ENCODE data around the gene KNL1. TPM values are rescaled to one million over a fixed set of nuclear protein-coding genes. Genes with fewer than 3 reads are reported as not detected.

Gene KNL1
- total RNA-seq, 2 donors from 2014 or later: 0.51 to 4.6 TPM

GRCh38 chr15:40598126-40598525 lies 4.1 kb downstream of the KNL1 start:
- Histone ChIP-seq H3K4me3 (no peak overlapping the region), H3K27me3 (no peaks in the 10 kb centered on the region), H3K36me3 (no peaks in the 10 kb centered on the region), H3K27ac (no peak overlapping the region), H3K4me1 (peaks cover 0 to 10% of the 10 kb centered on the region in 2 donors), H3K9me3 (no peaks in the 10 kb centered on the region)
- no peak for DNase-seq (ENCODE audit: low spot score)
- TF ChIP-seq CTCF (IDR thresholded peaks at IDR 0.05): no peak

DNA sequence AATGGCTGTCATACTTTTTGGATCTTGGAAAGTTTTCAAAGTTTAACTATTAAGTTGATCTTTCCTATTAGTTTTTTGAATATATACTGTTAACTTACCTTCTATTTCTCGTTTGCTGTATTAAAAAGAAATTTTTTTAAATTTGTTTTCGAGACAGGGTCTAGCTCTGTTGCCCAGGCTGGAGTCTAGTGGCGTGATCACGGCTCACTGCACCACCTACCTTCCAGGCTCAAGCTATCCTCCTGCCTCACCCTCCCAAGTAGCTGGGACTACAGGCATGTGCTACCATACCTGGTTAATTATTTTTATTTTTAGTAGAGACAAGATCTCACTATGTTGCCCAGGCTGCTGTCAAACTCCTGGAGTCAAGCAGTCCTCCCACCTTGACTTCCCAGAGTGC lies 4.6 kb downstream of the KNL1 start:
- no peak for DNase-seq (ENCODE audit: low spot score)

DNA sequence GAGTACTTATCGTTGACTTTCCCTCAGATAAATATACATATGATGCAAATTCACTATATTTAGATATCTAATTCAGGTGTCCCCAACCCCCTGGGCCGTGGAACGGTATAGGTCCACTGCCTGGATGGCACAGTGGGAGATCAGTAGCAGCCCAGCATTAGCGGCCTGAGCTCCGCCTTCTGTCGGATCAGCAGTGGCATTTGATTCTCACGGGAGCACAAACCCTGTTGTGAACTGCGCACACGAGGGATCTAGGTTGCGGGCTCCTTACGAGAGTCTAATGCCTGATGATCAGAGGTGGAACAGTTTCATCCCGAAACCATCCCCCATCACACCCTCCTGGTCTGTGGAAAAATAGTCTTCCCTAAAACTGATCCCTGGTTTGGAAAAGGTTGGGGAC lies 6.9 kb downstream of the KNL1 start:
- Histone ChIP-seq H3K27ac (no peak overlapping the region), H3K36me3 (no peaks in the 10 kb centered on the region), H3K4me1 (no peaks in the 10 kb centered on the region), H3K9me3 (no peaks in the 10 kb centered on the region), H3K27me3 (no peaks in the 10 kb centered on the region), H3K4me3 (no peak overlapping the region)
- TF ChIP-seq CTCF (IDR thresholded peaks at IDR 0.05): no peak
- DNase-seq (ENCODE audit: low spot score): no peak

More for the DNA sequence above, 4.6 kb downstream of the KNL1 start:
- H3K4me1 ChIP-seq: peaks cover 0 to 7% of the 10 kb centered on the region in 2 donors
- H3K27ac ChIP-seq: no peak overlapping the region
- H3K4me3 ChIP-seq: no peak overlapping the region
- H3K27me3 ChIP-seq: no peaks in the 10 kb centered on the region
- H3K9me3 ChIP-seq: no peaks in the 10 kb centered on the region
- no peaks in the 10 kb centered on the region for H3K36me3 ChIP-seq
- TF ChIP-seq CTCF (IDR thresholded peaks at IDR 0.05): no peak

DNA sequence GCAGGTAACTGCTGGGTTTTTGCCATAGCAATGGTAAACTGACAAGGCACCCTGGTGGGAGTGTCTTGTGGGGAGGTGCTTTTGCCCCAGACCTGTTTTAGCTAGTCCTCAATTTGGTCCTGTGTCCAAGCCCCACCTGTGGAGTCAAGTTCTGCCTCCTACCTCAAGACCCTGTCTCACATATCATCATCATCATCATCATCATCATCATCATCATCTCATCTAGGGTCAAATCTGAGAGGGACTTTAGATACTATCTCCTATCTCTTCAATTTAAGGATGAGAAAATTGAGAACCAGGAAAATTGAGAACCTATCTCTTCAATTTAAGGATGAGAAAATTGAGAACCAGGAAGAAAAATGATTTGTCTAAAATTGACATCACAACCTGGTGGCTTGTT lies 9.9 kb downstream of the KNL1 start:
- Histone ChIP-seq H3K36me3 (no peaks in the 10 kb centered on the region), H3K4me3 (no peak overlapping the region), H3K27me3 (no peaks in the 10 kb centered on the region), H3K27ac (no peak overlapping the region), H3K4me1 (no peaks in the 10 kb centered on the region), H3K9me3 (no peaks in the 10 kb centered on the region)
- DNase-seq (ENCODE audit: low spot score): no peak
- no peak for TF ChIP-seq CTCF (IDR thresholded peaks at IDR 0.05)

- no peak overlapping the region for H3K4me3 ChIP-seq
- no peaks in the 10 kb centered on the region for H3K27me3 ChIP-seq
- no peak for TF ChIP-seq CTCF (IDR thresholded peaks at IDR 0.05)
- DNase-seq (ENCODE audit: low spot score): no peak
- H3K4me1 ChIP-seq: no peaks in the 10 kb centered on the region
- no peaks in the 10 kb centered on the region for H3K36me3 ChIP-seq
- H3K9me3 ChIP-seq: no peaks in the 10 kb centered on the region
- H3K27ac ChIP-seq: no peak overlapping the region
Measured at GRCh38 chr15:40613080-40613479, 19.0 kb downstream of the KNL1 start.

GRCh38 chr15:40618023-40618422 lies 24.0 kb downstream of the KNL1 start:
- no peak for TF ChIP-seq CTCF (IDR thresholded peaks at IDR 0.05)
- Histone ChIP-seq H3K36me3 (no peaks in the 10 kb centered on the region), H3K27ac (no peak overlapping the region)

More at GRCh38 chr15:40618023-40618422, 24.0 kb downstream of the KNL1 start:
- DNase-seq (ENCODE audit: low spot score): no peak
- Histone ChIP-seq H3K27me3 (no peaks in the 10 kb centered on the region), H3K9me3 (no peaks in the 10 kb centered on the region), H3K4me1 (no peaks in the 10 kb centered on the region), H3K4me3 (no peak overlapping the region)

Measured in right atrium auricular region (tissue), 2 donors.